Loucy (cell line): ENCODE results near the gene OR8B8.

ENCODE experiments used
- EZH2phosphoT487 ChIP-seq: fragments of 200-600 bp; IDR thresholded peaks from 2 replicates; pipeline ENCODE4 v1.6.1; 2018; ENCODE audit warnings: antibody characterized with exemption, mild to moderate bottlenecking, moderate library complexity, borderline replicate concordance
- TF ChIP-seq, protein P1 (sequence below): fragments of 200-600 bp; sonication (generic); conservative IDR thresholded peaks from 2 replicates; pipeline ENCODE4 v1.5.1; 2014; ENCODE audit warnings: mild to moderate bottlenecking, antibody characterized with exemption, low read length

DNA sequence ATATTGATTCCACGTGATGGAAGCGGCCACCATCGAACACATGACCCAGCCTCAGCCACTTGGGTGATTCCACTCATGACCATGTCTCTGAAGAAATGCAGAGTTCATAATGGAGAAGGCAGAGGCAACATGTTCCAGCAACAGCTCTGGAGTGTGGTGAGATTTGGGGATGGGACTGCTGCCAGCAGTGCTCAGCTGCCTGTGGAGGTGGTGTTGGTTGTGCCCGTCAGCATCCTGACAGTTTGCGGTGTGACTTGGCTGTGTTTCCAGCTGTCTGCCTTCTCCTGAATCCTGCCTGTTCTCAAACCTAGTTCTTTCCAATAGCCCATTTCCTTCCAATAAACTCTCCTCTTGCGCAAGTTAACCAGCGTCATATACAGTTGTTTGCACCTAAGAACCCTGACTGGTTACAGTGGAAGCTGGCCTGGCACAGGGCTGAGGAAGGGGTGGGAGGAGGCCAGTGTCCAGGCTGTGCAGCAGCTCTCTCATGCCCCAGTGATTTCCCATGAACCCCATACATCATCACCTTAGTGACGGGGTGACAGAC, 22.0 kb upstream of the OR8B8 start:
- TF ChIP-seq, protein P1, sequence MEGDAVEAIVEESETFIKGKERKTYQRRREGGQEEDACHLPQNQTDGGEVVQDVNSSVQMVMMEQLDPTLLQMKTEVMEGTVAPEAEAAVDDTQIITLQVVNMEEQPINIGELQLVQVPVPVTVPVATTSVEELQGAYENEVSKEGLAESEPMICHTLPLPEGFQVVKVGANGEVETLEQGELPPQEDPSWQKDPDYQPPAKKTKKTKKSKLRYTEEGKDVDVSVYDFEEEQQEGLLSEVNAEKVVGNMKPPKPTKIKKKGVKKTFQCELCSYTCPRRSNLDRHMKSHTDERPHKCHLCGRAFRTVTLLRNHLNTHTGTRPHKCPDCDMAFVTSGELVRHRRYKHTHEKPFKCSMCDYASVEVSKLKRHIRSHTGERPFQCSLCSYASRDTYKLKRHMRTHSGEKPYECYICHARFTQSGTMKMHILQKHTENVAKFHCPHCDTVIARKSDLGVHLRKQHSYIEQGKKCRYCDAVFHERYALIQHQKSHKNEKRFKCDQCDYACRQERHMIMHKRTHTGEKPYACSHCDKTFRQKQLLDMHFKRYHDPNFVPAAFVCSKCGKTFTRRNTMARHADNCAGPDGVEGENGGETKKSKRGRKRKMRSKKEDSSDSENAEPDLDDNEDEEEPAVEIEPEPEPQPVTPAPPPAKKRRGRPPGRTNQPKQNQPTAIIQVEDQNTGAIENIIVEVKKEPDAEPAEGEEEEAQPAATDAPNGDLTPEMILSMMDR, result no peak
- TF ChIP-seq EZH2phosphoT487, result no peak
